Measurements from ENCODE around the gene DAND5. TPM values are rescaled to one million over a fixed set of nuclear protein-coding genes. Genes with fewer than 3 reads are reported as not detected.

DAND5 gene
- total and polyA plus RNA-seq, 10 of the 15 experiments (the other 5 are each of a cell fraction or from before 2014, with no cell fraction given), result 0.06 to 0.15 (median 0.12) TPM; not detected in 5

GRCh38 chr19:12986726-12987125 lies 17.4 kb downstream of the DAND5 start:
- Histone ChIP-seq H3K79me2 (ENCODE audit: control insufficient read depth, insufficient read depth, low read length) (no peaks in the 10 kb centered on the region), H3K4me3 (no peak overlapping the region), H3K27ac (ENCODE audit: control insufficient read depth, insufficient read depth) (no peak overlapping the region), H3K4me2 (ENCODE audit: control insufficient read depth, insufficient read depth) (no peak overlapping the region), H3K27me3 (replicated peaks in 1 of 2; ENCODE audit: control insufficient read depth in 2 of 2, insufficient read depth in 2 of 2, low read length in 1 of 2) (peaks cover 0 to 3% of the 10 kb centered on the region in 2 experiments; a peak in 1 of 4 replicates), H3K4me1 (ENCODE audit: control insufficient read depth, insufficient read depth, low read length) (no peaks in the 10 kb centered on the region; the same call in 1 of the 2 replicates), H2AFZ (ENCODE audit: control insufficient read depth, low read depth, low read length) (no peak overlapping the region), H3K9ac (ENCODE audit: control insufficient read depth, insufficient read depth, low read length) (no peak overlapping the region), H4K20me1 (ENCODE audit: control insufficient read depth, insufficient read depth) (no peaks in the 10 kb centered on the region), H3K36me3 (ENCODE audit: control insufficient read depth in 2 of 2, insufficient read depth in 2 of 2, low read length in 1 of 2) (no peaks in the 10 kb centered on the region), H3K9me3 (replicated peaks; ENCODE audit: control insufficient read depth, insufficient read depth, low read length) (no peaks in the 10 kb centered on the region)
- CTCF ChIA-PET, result interaction anchor here (1.4 kb wide), 1 partner anchor 43 kb away, joined by 6 read pairs; no protein-coding TSS in a partner anchor
- no TSS peak for BruUV-seq (replicated peaks)
- WGBS (ENCODE audit: insufficient coverage, insufficient replicate concordance, low lambda C conversion rate, missing lambda C conversion rate), result 73% methylated on average over 12 of the region's 12 CpGs
- no peak for DNase-seq (ENCODE audit: low read depth, low spot score)
- TF ChIP-seq POLR2A (IDR thresholded peaks at IDR 0.05; ENCODE audit: low read depth, low read length), result no peak
- TF ChIP-seq ZNF592 (IDR thresholded peaks at IDR 0.05), result no peak
- TF ChIP-seq STAT1 (conservative IDR thresholded peaks at IDR 0.05), result no peak
- no peak for TF ChIP-seq PML (IDR thresholded peaks at IDR 0.05; ENCODE audit: low read length)
- no peak for TF ChIP-seq GATAD2B (conservative IDR thresholded peaks at IDR 0.05; ENCODE audit: low read depth)
- TF ChIP-seq BCLAF1 (IDR thresholded peaks at IDR 0.05), result no peak
- TF ChIP-seq EGR1 (IDR thresholded peaks at IDR 0.05; ENCODE audit: borderline replicate concordance in 1 of 2, low read depth in 2 of 2, low read length in 2 of 2), result no peak
- no peak for TF ChIP-seq IKZF2 (IDR thresholded peaks at IDR 0.05)
- TF ChIP-seq CHD2 (IDR thresholded peaks at IDR 0.05; ENCODE audit: borderline replicate concordance, low read depth, low read length), result no peak
- TF ChIP-seq GABPA (IDR thresholded peaks at IDR 0.05; ENCODE audit: low read depth), result no peak
- no peak for TF ChIP-seq SIN3A (IDR thresholded peaks at IDR 0.05; ENCODE audit: low read depth, low read length)
- TF ChIP-seq NR2C1 (IDR thresholded peaks at IDR 0.05), result no peak
- TF ChIP-seq POLR2AphosphoS2 (IDR thresholded peaks at IDR 0.05; ENCODE audit: low read depth, low read length), result no peak
- no peak for TF ChIP-seq RUNX3 (IDR thresholded peaks at IDR 0.05; ENCODE audit: low read length)
- TF ChIP-seq RELA (IDR thresholded peaks at IDR 0.05; ENCODE audit: borderline replicate concordance, partially characterized antibody), result no peak
- TF ChIP-seq TCF12 (IDR thresholded peaks at IDR 0.05; ENCODE audit: low read depth, low read length), result no peak
- TF ChIP-seq ESRRA (IDR thresholded peaks at IDR 0.05; ENCODE audit: low read length), result no peak
- POLR2A ChIA-PET, result no interaction called here
- FAIRE-seq, result no peak
- in situ Hi-C loops (cut with MboI) (no loop called here), intact Hi-C loops (cut with micrococcal nuclease; ENCODE audit: unreplicated experiment) (no loop called here)
- SMC1A ChIA-PET (ENCODE audit: uncharacterized antibody, unreplicated experiment), result no interaction called here
- RAD21 ChIA-PET (ENCODE audit: unreplicated experiment), result no interaction called here
- ATAC-seq, result no peak

Data from GM12878 (cell line).